EL (cell line): ENCODE results near the gene CCL23.

Experiments
- DNase-seq: peaks from one replicate; pipeline ENCODE4 v3.0.0-alpha.2; 2016

The CCL23 gene

DNA sequence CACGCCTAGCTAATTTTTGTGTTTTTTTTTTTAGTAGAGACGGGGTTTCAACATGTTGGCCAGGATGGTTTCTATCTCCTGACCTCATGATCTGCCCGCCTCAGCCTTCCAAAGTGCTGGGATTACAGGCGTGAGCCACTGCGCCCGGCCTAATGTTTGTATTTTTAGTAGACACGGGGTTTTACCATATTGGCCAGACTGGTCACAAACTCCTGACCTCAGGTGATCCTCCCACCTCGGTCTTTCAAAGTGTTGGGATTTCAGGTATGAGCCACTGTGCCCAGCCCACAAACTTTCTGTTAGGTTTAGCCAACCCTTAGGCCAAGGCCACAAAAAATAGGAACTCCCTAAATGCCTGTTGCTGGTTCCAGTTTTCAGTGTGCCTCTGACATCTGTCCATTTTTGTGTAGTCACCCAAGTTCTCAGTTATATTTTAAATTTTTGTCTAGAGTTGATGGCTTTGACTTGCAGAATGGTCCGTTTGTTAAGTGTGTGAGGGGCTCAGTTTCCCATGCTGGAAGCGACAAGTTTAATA is 49.2 kb downstream of the CCL23 start:
- DNase-seq, result no peak

DNA sequence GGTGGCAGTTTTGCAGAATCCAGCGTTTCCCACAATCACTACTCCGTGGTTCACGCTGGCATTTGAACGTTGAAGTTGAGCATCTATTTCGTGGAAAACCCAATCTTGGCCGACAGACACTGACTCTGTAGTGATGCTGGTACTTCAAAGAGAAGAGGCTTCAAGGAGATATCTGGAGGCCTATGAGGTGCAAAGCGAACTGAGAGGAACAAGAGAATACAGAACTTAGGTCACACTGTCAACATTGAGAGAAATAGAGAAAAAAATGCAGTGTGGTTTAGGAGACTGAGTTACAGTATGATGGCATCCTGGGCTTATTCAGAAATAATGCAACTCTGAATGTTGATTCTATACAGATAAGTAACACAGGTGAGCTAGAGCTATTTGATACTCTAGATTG is 52.5 kb downstream of the CCL23 start:
- DNase-seq, result no peak

DNA sequence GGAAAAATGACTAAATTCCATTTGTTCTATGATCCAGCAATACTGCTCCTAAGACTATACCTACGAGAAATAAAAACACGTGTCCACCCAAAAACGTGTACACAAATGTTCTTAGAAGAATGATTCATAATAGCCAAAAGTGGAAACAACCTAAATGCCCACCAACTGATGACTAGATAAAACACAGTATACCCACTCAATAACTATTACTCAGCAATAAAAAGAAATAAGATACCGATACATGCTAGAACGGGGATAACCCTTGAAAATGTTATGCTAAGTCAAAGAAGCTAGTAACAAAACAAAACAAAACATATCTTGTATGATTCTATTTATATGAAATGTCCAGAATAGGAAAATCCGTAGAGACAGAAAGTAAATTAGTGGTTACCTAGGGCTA is 54.1 kb downstream of the CCL23 start:
- DNase-seq, result no peak
